ENCODE measurements around the gene IFT122. TPM values are rescaled to one million over a fixed set of nuclear protein-coding genes. Genes with fewer than 3 reads are reported as not detected.

IFT122 gene
- polyA plus RNA-seq, 1 donor from 2014 or later = 4.5 TPM

GRCh38 chr3:129422897-129423296, 17.1 kb upstream of the IFT122 start:
- H3K4me1 Mint-ChIP-seq = peaks cover 11 to 19% (median 18%) of the 10 kb centered on the region in 3 donors
- no peaks in the 10 kb centered on the region for H3K27me3 Mint-ChIP-seq
- peaks cover 0 to 4% (median 2%) of the 10 kb centered on the region in 3 donors for H3K9me3 Mint-ChIP-seq
- peaks cover 4% of the 10 kb centered on the region for H3K36me3 Mint-ChIP-seq
- no peak overlapping the region for H3K27ac Mint-ChIP-seq
- H3K4me3 Mint-ChIP-seq = no peak overlapping the region

- H3K4me1 Mint-ChIP-seq = peaks cover 25 to 32% (median 31%) of the 10 kb centered on the region in 3 donors
- peaks cover 4% of the 10 kb centered on the region for H3K36me3 Mint-ChIP-seq
- H3K27ac Mint-ChIP-seq = peak overlapping the region in 2 of 3 donors; percentile 55 to 71
- no peaks in the 10 kb centered on the region for H3K27me3 Mint-ChIP-seq
- peak overlapping the region in 2 of 4 donors; percentile 16 to 19 for H3K4me3 Mint-ChIP-seq
- peaks cover 0 to 4% (median 2%) of the 10 kb centered on the region in 3 donors for H3K9me3 Mint-ChIP-seq
Observed at GRCh38 chr3:129424185-129424841, 15.7 kb upstream of the IFT122 start.

DNA sequence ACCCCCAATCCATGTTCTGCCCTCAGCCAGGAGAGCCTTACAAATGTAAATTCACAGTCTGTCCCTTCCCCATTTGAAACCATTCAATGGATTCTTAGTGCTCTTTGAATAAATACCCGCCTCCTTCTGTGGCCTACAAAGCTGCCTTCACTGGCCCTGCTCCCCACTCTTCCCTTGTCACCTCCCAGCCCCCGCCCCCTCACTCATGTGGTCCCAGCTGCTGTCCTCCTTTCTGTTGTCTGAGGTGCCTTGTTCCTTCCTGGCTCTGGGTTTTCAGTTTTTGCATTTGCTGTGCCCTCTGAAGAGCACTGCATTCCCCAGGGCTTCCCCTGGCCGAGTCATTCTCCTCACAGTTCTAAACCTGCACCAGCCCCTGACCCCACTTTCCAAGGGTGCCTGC, 14.8 kb upstream of the IFT122 start:
- no peaks in the 10 kb centered on the region for H3K27me3 Mint-ChIP-seq
- H3K9me3 Mint-ChIP-seq = peaks cover 0 to 4% (median 2%) of the 10 kb centered on the region in 3 donors
- peaks cover 30 to 38% (median 36%) of the 10 kb centered on the region in 3 donors for H3K4me1 Mint-ChIP-seq
- no peak overlapping the region for H3K4me3 Mint-ChIP-seq
- peaks cover 4% of the 10 kb centered on the region for H3K36me3 Mint-ChIP-seq
- H3K27ac Mint-ChIP-seq = peak overlapping the region in 1 of 3 donors; percentile 62

DNA sequence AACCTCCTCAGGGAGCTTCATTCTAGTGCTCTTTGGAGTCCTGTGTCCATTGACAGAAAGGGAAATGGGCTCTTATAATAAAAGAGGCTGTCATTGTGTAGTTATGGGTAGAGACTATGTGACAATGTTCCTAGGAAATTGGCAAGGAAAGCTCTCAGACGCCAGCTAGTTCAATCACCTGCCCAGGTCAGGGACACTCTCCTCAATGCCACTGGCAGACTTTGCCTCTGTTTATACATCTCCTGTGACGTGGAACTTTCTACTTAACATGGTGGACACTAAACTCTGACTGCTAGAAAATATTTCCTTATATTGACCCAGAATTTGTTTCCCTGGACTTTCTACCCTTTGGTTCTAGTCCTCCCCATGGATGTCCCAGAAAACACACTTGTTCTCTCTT, 14.4 kb upstream of the IFT122 start:
- Mint-ChIP-seq H3K27me3 (no peaks in the 10 kb centered on the region), H3K4me3 (no peak overlapping the region), H3K9me3 (peaks cover 0 to 4% (median 2%) of the 10 kb centered on the region in 3 donors), H3K27ac (peak overlapping the region in 1 of 3 donors; percentile 62), H3K36me3 (peaks cover 6% of the 10 kb centered on the region), H3K4me1 (peaks cover 30 to 39% (median 36%) of the 10 kb centered on the region in 3 donors)

DNA sequence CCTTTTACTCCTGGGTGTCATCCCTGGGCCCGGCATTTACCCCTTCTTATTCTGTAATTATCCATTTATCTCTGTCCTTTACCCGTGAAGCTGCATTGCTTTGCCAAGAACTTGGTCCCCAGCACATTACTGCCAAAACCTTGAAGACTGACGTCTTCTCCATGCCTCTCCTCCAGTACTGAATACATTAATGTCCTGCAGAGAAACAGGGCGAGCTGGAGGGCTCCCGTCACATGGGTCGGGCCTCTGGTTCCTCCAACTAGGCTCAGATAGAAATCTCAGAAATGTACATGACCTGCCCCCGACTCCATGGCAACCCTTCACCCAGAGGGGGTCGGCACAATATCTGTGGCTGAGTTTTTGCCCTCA, 12.0 kb upstream of the IFT122 start:
- H3K27ac Mint-ChIP-seq = peak overlapping the region; percentile 27 to 88 (median 81)
- peaks cover 31 to 46% (median 36%) of the 10 kb centered on the region in 3 donors for H3K4me1 Mint-ChIP-seq
- H3K4me3 Mint-ChIP-seq = peak overlapping the region; percentile 66 to 94 (median 80)
- H3K36me3 Mint-ChIP-seq = peaks cover 5% of the 10 kb centered on the region
- H3K9me3 Mint-ChIP-seq = peaks cover 0 to 4% (median 2%) of the 10 kb centered on the region in 3 donors
- no peaks in the 10 kb centered on the region for H3K27me3 Mint-ChIP-seq

DNA sequence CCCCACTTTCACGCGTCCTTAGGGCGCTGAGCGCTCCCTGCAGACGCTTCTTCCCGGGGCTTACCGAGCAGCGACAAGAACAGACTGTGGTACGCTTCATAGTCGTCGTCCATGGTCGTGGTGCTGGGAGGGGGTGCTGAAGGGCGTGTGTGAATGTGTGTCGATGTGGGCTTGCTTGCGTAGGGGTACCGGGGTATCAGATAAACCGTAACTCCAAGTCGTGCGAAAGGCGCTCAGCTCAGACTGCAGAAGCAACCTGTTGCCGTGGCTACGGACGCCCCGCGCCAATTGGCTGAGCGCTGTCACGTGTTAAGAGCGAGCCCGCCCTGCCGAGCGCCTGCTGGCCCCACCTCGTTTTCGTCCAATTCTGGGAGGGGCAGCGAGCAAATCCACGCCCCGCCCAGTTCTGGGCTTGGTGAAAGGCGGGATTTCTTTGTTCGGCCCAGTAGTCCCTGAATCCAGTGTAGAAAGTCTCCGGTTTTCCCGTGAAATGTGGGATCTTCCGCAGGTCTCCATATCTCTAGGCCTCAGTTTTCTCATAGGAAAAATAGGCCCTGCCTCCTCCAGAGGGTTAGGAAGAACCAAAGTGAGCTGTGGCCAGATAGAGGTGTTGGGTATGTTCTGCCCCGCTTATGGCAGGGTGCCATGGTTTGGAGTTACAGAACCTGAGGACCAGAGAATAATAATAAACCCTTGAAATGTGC, 11.5 kb upstream of the IFT122 start, which contains the start of gene EFCAB12:
Gene EFCAB12, minus strand, starts transcription at position 261 of the 704 bp plus-strand sequence. Its CDS starts 148 bp downstream, at position 113.
- peaks cover 0 to 4% (median 2%) of the 10 kb centered on the region in 3 donors for H3K9me3 Mint-ChIP-seq
- H3K4me1 Mint-ChIP-seq = peaks cover 37 to 49% (median 38%) of the 10 kb centered on the region in 3 donors
- H3K4me3 Mint-ChIP-seq = peak within 1 kb of the TSS; percentile 66 to 94 (median 80)
- H3K27ac Mint-ChIP-seq = peak within 1 kb of the TSS; percentile 27 to 88 (median 81)
- peaks cover 5% of the 10 kb centered on the region for H3K36me3 Mint-ChIP-seq
- no peaks in the 10 kb centered on the region for H3K27me3 Mint-ChIP-seq

- peaks cover 5% of the 10 kb centered on the region for H3K36me3 Mint-ChIP-seq
- H3K27me3 Mint-ChIP-seq = no peaks in the 10 kb centered on the region
- H3K9me3 Mint-ChIP-seq = peaks cover 0 to 4% (median 2%) of the 10 kb centered on the region in 3 donors
- H3K27ac Mint-ChIP-seq = peak overlapping the region in 2 of 3 donors; percentile 81 to 88
- H3K4me1 Mint-ChIP-seq = peaks cover 40 to 49% (median 40%) of the 10 kb centered on the region in 3 donors
- peak overlapping the region in 2 of 4 donors; percentile 66 to 94 for H3K4me3 Mint-ChIP-seq
Observed at GRCh38 chr3:129429080-129429451, 11.0 kb upstream of the IFT122 start.

DNA sequence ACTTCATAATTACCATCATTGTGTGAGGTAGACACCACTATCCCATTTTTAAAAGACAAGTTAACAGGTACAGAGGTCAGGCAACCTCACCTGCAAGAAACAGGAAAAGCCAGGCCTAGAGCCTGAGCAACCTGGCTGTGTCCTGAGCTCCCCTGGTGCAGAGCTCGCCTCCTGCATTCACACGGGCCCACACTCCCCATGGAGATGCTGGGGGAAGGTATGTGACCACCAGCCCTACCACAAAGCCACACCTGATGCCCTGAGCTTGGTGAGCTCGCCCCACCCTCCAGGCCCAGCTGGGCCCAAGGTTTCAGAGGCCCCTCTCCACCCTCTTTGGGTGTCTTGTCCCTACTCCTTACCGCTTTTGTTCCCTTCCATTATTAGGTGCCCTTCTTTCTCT, 10.4 kb upstream of the IFT122 start:
- Mint-ChIP-seq H3K36me3 (peaks cover 3% of the 10 kb centered on the region), H3K4me1 (peaks cover 40 to 47% (median 40%) of the 10 kb centered on the region in 3 donors), H3K4me3 (peak overlapping the region in 1 of 4 donors; percentile 66), H3K27ac (peak overlapping the region in 1 of 3 donors; percentile 81), H3K27me3 (no peaks in the 10 kb centered on the region), H3K9me3 (peaks cover 0 to 1% (median 0%) of the 10 kb centered on the region in 3 donors)

GRCh38 chr3:129432036-129432435, 8.0 kb upstream of the IFT122 start:
- H3K9me3 Mint-ChIP-seq = no peaks in the 10 kb centered on the region
- peaks cover 12% of the 10 kb centered on the region for H3K36me3 Mint-ChIP-seq
- H3K27me3 Mint-ChIP-seq = no peaks in the 10 kb centered on the region
- no peak overlapping the region for H3K27ac Mint-ChIP-seq
- H3K4me3 Mint-ChIP-seq = no peak overlapping the region
- peaks cover 56 to 62% (median 60%) of the 10 kb centered on the region in 3 donors for H3K4me1 Mint-ChIP-seq

GRCh38 chr3:129432671-129433070, 7.4 kb upstream of the IFT122 start:
- Mint-ChIP-seq H3K36me3 (peaks cover 12% of the 10 kb centered on the region), H3K9me3 (no peaks in the 10 kb centered on the region), H3K4me3 (peak overlapping the region in 2 of 4 donors; percentile 12 to 28), H3K27ac (peak overlapping the region in 2 of 3 donors; percentile 35 to 46), H3K27me3 (no peaks in the 10 kb centered on the region), H3K4me1 (peaks cover 54 to 65% (median 59%) of the 10 kb centered on the region in 3 donors)

DNA sequence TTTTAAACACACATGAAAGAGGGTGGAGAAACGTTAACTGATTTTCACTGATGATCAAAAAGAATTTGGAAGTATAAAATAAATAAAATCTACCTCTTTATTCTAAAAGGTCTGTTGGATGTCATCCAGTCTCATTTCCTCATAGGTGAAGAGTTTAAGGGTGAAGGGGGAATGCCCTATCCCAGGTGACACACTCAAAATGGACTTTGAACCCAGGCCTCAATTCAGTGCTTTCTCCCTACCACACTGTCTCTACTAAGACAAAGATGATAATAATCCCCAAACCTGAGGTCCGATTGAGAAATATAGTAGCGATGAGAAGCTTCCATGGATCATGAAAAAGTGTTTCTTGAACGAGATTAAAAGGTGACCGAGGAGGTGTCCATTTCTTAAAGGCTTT, 6.5 kb upstream of the IFT122 start:
- H3K4me3 Mint-ChIP-seq = peak overlapping the region in 3 of 4 donors; percentile 62 to 93 (median 79)
- peaks cover 12% of the 10 kb centered on the region for H3K36me3 Mint-ChIP-seq

DNA sequence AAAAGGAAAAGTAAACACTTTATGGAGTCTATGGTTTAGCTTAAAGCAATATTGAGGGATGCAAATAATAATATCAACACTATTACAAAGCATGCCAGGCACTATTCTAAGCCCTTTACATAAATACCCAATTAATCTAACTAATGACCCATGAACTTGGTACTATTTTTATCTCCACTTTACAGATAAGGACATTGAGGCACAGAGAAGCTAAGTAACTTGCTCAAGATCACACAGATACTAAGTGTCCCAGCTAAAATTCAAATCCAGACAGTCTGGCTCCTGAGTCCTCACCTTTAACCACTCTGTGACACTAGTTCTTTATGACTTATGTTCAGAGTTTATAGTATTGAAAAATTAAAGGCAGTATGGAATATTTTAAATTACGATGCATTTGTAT, 5.9 kb upstream of the IFT122 start:
- Mint-ChIP-seq H3K36me3 (peaks cover 12% of the 10 kb centered on the region), H3K9me3 (no peaks in the 10 kb centered on the region), H3K27me3 (no peaks in the 10 kb centered on the region), H3K4me1 (peaks cover 45 to 60% (median 46%) of the 10 kb centered on the region in 3 donors), H3K4me3 (peak overlapping the region; percentile 79 to 97 (median 93)), H3K27ac (peak overlapping the region in 2 of 3 donors; percentile 52 to 54)

More for the DNA sequence above, 6.5 kb upstream of the IFT122 start:
- H3K27me3 Mint-ChIP-seq = no peaks in the 10 kb centered on the region
- peaks cover 50 to 64% (median 52%) of the 10 kb centered on the region in 3 donors for H3K4me1 Mint-ChIP-seq
- no peaks in the 10 kb centered on the region for H3K9me3 Mint-ChIP-seq
- peak overlapping the region in 2 of 3 donors; percentile 52 to 54 for H3K27ac Mint-ChIP-seq

DNA sequence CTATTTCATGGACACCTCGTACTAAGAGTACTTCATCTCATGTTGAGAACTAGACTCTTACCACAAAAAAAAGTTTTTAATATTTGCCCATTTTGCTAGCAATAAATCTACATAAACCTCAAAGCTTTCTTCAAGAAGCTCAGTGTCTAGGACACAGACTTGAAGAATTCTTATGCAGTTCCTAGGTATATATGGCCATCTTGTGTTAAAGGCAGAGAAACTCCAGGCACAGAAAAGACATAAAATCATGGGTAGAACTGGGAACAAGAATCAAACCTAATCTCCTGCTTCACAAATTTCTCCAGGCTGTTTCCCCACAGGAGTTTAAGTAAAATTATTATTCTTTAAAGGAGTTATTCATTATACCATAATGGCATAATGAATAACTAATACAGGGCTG, 4.7 kb upstream of the IFT122 start:
- Mint-ChIP-seq H3K27ac (peak overlapping the region; percentile 34 to 96 (median 68)), H3K4me1 (peaks cover 42 to 55% (median 42%) of the 10 kb centered on the region in 3 donors), H3K9me3 (no peaks in the 10 kb centered on the region), H3K4me3 (peak overlapping the region; percentile 79 to 97 (median 93)), H3K27me3 (peaks cover 1% of the 10 kb centered on the region), H3K36me3 (peaks cover 12% of the 10 kb centered on the region)

DNA sequence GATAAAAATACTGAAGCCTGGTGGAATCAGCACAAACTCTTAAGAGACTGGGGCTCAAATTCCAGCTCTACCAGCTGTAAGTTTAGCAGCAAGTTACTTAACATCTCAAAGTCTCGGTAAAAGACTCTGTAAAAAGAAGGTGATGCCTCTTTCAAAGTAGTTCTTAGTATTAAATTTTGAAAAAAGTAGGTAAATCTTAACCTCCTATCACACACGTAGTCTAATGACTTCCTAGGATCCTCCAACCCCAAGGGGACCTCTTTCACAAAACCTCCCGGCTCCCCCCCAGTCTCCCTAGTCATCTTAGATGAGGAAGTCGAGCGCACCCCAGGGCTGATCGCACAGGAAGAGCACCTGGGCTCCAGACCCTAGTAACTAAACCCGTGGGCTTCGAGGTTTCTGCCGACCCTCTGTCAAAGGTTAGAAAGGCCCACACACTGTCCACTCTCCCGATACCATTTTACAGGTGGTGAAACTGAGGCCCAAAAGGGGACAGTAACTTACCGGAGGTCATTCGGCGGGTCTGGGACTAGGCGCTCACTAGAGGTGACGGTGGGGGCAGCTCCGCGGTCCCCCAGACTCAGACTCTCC, 703 bp upstream of the IFT122 start:
- Mint-ChIP-seq H3K9me3 (no peaks in the 10 kb centered on the region), H3K4me1 (peaks cover 42 to 50% (median 46%) of the 10 kb centered on the region in 3 donors), H3K27ac (peak overlapping the region; percentile 88 to 97 (median 90)), H3K4me3 (peak overlapping the region; percentile 91 to 99 (median 98)), H3K27me3 (peaks cover 1% of the 10 kb centered on the region), H3K36me3 (peaks cover 9% of the 10 kb centered on the region)

Measured in IgD-negative memory B cell (primary cell).